ENCODE measurements around the gene WDFY3.

Gene WDFY3

DNA sequence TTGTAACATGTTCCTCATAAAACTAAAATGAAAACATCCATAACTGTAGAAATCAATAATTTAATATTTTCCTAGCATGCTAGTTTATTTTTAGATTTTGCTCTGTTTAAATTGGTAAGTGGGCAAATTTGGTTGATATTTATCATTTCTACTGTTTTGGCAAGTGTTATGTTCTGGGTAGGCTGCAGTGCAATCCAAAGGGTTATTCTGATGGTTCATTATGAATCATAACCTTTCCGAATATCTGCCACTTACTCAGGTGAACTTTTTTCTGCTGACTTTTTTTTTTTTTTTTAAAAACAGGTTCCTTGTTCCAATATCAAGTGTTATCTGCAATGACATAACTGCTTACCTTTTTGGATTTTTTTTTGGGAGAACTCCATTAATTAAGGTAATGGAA is 331.5 kb downstream of the WDFY3 start:
- no peak for DNase-seq (ENCODE audit: low read depth, low spot score)
- H3K4me3 ChIP-seq (ENCODE audit: low read length), result no peak overlapping the region
- no peaks in the 10 kb centered on the region for H3K4me1 ChIP-seq (ENCODE audit: control insufficient read depth, insufficient read depth, low read length)
- H3K27me3 ChIP-seq (ENCODE audit: control insufficient read depth, insufficient read depth, low read length), result no peaks in the 10 kb centered on the region
- H3K36me3 ChIP-seq (ENCODE audit: control insufficient read depth, insufficient read depth, low read length), result no peaks in the 10 kb centered on the region
- no peak overlapping the region for H3K27ac ChIP-seq (ENCODE audit: low read length)
- no peaks in the 10 kb centered on the region for H3K9me3 ChIP-seq (ENCODE audit: control insufficient read depth, insufficient read depth, low read length)
- WGBS (ENCODE audit: insufficient coverage, insufficient read length), result no CpG with 5 or more reads among the region's 1 CpG

DNA sequence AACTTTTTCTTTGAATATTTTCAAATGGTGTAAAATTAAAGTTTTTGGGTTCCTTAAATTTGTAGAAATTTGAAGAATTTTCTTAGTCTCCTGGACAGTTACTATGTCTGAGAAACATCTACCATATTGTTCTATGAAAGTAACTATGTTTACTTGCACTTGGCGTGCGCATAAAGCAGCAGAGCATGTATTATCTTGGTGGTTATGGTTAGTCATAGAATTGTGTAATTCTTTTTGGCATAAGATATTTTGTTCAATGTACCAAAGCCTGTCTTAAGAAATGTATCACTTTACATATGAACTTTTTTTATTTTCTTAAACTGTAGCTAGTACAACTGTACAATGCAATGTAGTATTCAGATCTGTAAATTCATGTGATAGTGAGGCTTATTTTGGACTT is 334.4 kb downstream of the WDFY3 start:
- Histone ChIP-seq H3K9me3 (ENCODE audit: control insufficient read depth, insufficient read depth, low read length) (no peaks in the 10 kb centered on the region), H3K27ac (ENCODE audit: low read length) (no peak overlapping the region), H3K27me3 (ENCODE audit: control insufficient read depth, insufficient read depth, low read length) (no peaks in the 10 kb centered on the region), H3K4me1 (ENCODE audit: control insufficient read depth, insufficient read depth, low read length) (no peaks in the 10 kb centered on the region), H3K36me3 (ENCODE audit: control insufficient read depth, insufficient read depth, low read length) (no peaks in the 10 kb centered on the region), H3K4me3 (ENCODE audit: low read length) (no peak overlapping the region)
- no peak for DNase-seq (ENCODE audit: low read depth, low spot score)
- no CpG with 5 or more reads among the region's 2 CpGs for WGBS (ENCODE audit: insufficient coverage, insufficient read length)

DNA sequence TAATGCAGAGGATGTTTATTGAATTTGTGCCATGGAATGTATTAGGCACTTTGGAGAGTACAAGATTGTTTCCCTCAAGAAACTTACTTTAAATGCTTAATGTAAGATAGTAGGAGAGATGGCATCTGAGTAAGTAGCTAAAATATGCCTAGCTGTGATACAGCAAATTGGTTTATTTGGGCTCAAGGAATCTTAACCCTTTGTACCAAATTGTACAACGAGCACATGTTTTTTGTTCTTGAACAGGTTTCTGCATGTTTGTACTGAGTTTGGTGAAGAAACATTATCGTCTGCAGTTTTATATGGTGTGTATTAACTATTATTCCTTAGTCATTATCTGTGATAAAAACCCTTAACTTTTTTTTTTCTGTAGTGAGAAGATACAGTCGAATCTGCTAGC is 334.9 kb downstream of the WDFY3 start:
- H3K4me3 ChIP-seq (ENCODE audit: low read length), result no peak overlapping the region
- WGBS (ENCODE audit: insufficient coverage, insufficient read length), result no CpG with 5 or more reads among the region's 3 CpGs
- no peak for DNase-seq (ENCODE audit: low read depth, low spot score)
- H3K4me1 ChIP-seq (ENCODE audit: control insufficient read depth, insufficient read depth, low read length), result no peaks in the 10 kb centered on the region
- no peaks in the 10 kb centered on the region for H3K27me3 ChIP-seq (ENCODE audit: control insufficient read depth, insufficient read depth, low read length)
- no peak overlapping the region for H3K27ac ChIP-seq (ENCODE audit: low read length)
- no peaks in the 10 kb centered on the region for H3K9me3 ChIP-seq (ENCODE audit: control insufficient read depth, insufficient read depth, low read length)
- H3K36me3 ChIP-seq (ENCODE audit: control insufficient read depth, insufficient read depth, low read length), result no peaks in the 10 kb centered on the region

DNA sequence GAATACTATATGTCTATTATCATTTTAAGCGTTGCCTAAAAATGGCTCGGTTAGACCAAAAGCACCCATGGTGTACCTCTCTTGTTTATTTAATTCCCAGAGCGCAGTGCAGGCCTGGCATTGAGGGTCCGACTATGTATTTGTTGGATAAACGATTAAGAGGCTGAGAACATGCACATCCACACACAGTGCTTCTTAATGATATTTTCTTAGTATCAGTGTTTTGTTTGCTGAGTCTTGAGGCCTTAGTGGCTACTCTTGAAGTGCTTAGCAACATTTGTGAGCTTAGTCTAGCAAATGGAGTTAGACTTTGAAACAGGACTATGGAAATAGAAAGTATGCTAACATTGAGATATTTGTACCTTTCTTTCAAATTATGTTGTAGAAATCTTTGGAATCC is 339.8 kb downstream of the WDFY3 start:
- no peak for DNase-seq (ENCODE audit: low read depth, low spot score)
- Histone ChIP-seq H3K27me3 (ENCODE audit: control insufficient read depth, insufficient read depth, low read length) (no peaks in the 10 kb centered on the region), H3K4me1 (ENCODE audit: control insufficient read depth, insufficient read depth, low read length) (peaks cover 1% of the 10 kb centered on the region; the same call in 1 of the 2 replicates), H3K36me3 (ENCODE audit: control insufficient read depth, insufficient read depth, low read length) (no peaks in the 10 kb centered on the region), H3K27ac (ENCODE audit: low read length) (no peak overlapping the region), H3K4me3 (ENCODE audit: low read length) (no peak overlapping the region), H3K9me3 (ENCODE audit: control insufficient read depth, insufficient read depth, low read length) (no peaks in the 10 kb centered on the region)
- WGBS (ENCODE audit: insufficient coverage, insufficient read length), result no CpG with 5 or more reads among the region's 5 CpGs

DNA sequence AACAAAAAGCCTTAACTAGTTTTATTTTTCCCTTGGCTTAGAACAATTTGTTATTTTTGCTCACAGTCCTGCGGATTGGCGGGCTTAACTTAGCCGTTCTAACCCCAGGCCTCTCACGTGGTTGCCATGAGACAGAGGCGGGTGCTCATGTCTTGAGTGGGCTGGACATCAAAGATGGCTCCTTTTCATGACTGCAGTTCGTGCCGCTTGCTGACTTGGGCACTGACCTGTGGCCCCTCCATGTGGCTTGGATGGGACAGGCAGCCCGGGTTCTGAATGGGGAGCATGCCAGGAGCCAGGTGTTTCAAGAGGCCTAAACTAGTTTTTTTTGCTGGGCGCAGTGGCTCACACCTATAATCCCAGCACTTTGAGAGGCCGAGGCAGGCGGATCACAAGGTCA is 342.8 kb downstream of the WDFY3 start:
- peaks cover 1% of the 10 kb centered on the region; the same call in 1 of the 2 replicates for H3K4me1 ChIP-seq (ENCODE audit: control insufficient read depth, insufficient read depth, low read length)
- no peak for DNase-seq (ENCODE audit: low read depth, low spot score)
- WGBS (ENCODE audit: insufficient coverage, insufficient read length), result no CpG with 5 or more reads among the region's 11 CpGs
- no peak overlapping the region for H3K27ac ChIP-seq (ENCODE audit: low read length)
- no peaks in the 10 kb centered on the region for H3K9me3 ChIP-seq (ENCODE audit: control insufficient read depth, insufficient read depth, low read length)
- H3K27me3 ChIP-seq (ENCODE audit: control insufficient read depth, insufficient read depth, low read length), result no peaks in the 10 kb centered on the region
- H3K4me3 ChIP-seq (ENCODE audit: low read length), result no peak overlapping the region
- H3K36me3 ChIP-seq (ENCODE audit: control insufficient read depth, insufficient read depth, low read length), result no peaks in the 10 kb centered on the region

DNA sequence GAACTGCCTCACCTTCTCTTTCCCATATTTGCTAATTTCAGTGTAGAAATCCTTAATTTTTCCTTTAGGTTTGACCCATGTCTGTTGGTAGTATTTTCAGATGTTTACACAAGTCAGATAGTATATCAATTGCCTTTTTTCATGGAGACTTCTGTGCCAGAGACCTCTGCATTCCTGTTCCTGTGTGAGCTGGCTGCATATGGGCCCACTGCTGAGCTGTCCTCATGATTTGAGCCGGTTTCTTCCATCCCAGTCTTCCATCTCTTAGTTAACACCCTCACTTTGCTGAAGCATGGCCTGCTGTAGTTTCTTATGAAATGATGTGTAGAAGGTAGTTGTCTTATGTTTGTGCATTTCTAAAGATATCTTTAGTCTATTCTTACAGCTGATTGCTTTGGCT is 343.5 kb downstream of the WDFY3 start:
- H3K4me3 ChIP-seq (ENCODE audit: low read length), result no peak overlapping the region
- WGBS (ENCODE audit: insufficient coverage, insufficient read length), result no CpG with 5 or more reads among the region's 1 CpG
- no peak overlapping the region for H3K27ac ChIP-seq (ENCODE audit: low read length)
- H3K4me1 ChIP-seq (ENCODE audit: control insufficient read depth, insufficient read depth, low read length), result peaks cover 1% of the 10 kb centered on the region; the same call in 1 of the 2 replicates
- H3K9me3 ChIP-seq (ENCODE audit: control insufficient read depth, insufficient read depth, low read length), result no peaks in the 10 kb centered on the region
- no peaks in the 10 kb centered on the region for H3K27me3 ChIP-seq (ENCODE audit: control insufficient read depth, insufficient read depth, low read length)
- DNase-seq (ENCODE audit: low read depth, low spot score), result no peak
- peaks cover 2% of the 10 kb centered on the region; the same call in 1 of the 2 replicates for H3K36me3 ChIP-seq (ENCODE audit: control insufficient read depth, insufficient read depth, low read length)

Measured in iPS DF 6.9 (cell line).